Calu3 (cell line): Measurements from ENCODE around the gene PTPN18. TPM values are rescaled to one million over a fixed set of nuclear protein-coding genes. Genes with fewer than 3 reads are reported as not detected.

Source experiments
- BruUV-seq: library from RNA; stranded (reverse); fragments of 400-500 nt; replicated peaks from 2 replicates; lab custom pipeline; 2021; lab: Mats Ljungman, UMichigan
- CTCF ChIA-PET: fragments of 300-600 bp; sonication (Branson Sonifier 250); formaldehyde crosslinking; loops from one replicate; lab custom pipeline; 2022; ENCODE audit warnings: antibody characterized with exemption; lab: Charles Lee
- DNase-seq: peaks from one replicate; pipeline ENCODE4 v3.0.0; 2022
- H3K27ac Mint-ChIP-seq: one replicate; pipeline ENCODE4 v1.8.0; 2022; ENCODE audit warnings: mixed read lengths; ENCODE audit not compliant: unreplicated experiment
- H3K27me3 Mint-ChIP-seq: one replicate; pipeline ENCODE4 v1.8.0; 2022; ENCODE audit warnings: mixed read lengths; ENCODE audit not compliant: unreplicated experiment
- H3K36me3 Mint-ChIP-seq: one replicate; pipeline ENCODE4 v1.8.0; 2022; ENCODE audit warnings: mild to moderate bottlenecking, moderate library complexity, mixed read lengths; ENCODE audit not compliant: insufficient read depth, unreplicated experiment
- H3K4me1 Mint-ChIP-seq: one replicate; pipeline ENCODE4 v1.8.0; 2022; ENCODE audit warnings: mild to moderate bottlenecking, low read depth, mixed read lengths; ENCODE audit not compliant: unreplicated experiment
- H3K4me3 Mint-ChIP-seq: one replicate; pipeline ENCODE4 v1.8.0; 2022; ENCODE audit warnings: mild to moderate bottlenecking, low read depth, moderate library complexity, mixed read lengths; ENCODE audit not compliant: unreplicated experiment
- H3K9me3 Mint-ChIP-seq: one replicate; pipeline ENCODE4 v1.8.0; 2022; ENCODE audit warnings: low read depth, mixed read lengths; ENCODE audit not compliant: unreplicated experiment
- CTCF ChIP-seq: fragments of 200-600 bp; IDR thresholded peaks from one replicate; pipeline ENCODE4 v1.8.0; 2022; ENCODE audit warnings: antibody characterized with exemption; ENCODE audit not compliant: unreplicated experiment
- intact Hi-C: fragments of 100-400 bp; cut with micrococcal nuclease; formaldehyde crosslinking; loops from one replicate; pipeline ENCODE4 v1.10.0; 2022; ENCODE audit not compliant: unreplicated experiment
- total RNA-seq: library from RNA; stranded (reverse); gene quantifications from 2 replicates; pipeline ENCODE4 v1.2.3, GENCODE V29; 2022

The PTPN18 gene
- total RNA-seq, 1 experiment from 2014 or later: 66.0 TPM

GRCh38 chr2:130370490-130370889 is 14.6 kb downstream of the PTPN18 start:
- Mint-ChIP-seq H3K4me3 (no peak overlapping the region), H3K9me3 (no peaks in the 10 kb centered on the region), H3K36me3 (peaks cover 30% of the 10 kb centered on the region), H3K27ac (peak overlapping the region; percentile 73), H3K27me3 (no peaks in the 10 kb centered on the region), H3K4me1 (peaks cover 30% of the 10 kb centered on the region)
- BruUV-seq: no TSS peak
- TF ChIP-seq CTCF: no peak
- intact Hi-C loops: no loop called here
- CTCF ChIA-PET: no interaction called here
- DNase-seq: no peak

GRCh38 chr2:130371723-130372054 is 15.8 kb downstream of the PTPN18 start:
- DNase-seq: no peak
- H3K36me3 Mint-ChIP-seq: peaks cover 38% of the 10 kb centered on the region
- intact Hi-C loops: no loop called here
- H3K4me3 Mint-ChIP-seq: peak overlapping the region; percentile 84
- TF ChIP-seq CTCF: no peak
- H3K27ac Mint-ChIP-seq: peak overlapping the region; percentile 73
- peaks cover 30% of the 10 kb centered on the region for H3K4me1 Mint-ChIP-seq
- CTCF ChIA-PET: no interaction called here
- no peaks in the 10 kb centered on the region for H3K27me3 Mint-ChIP-seq
- no TSS peak for BruUV-seq
- H3K9me3 Mint-ChIP-seq: no peaks in the 10 kb centered on the region

GRCh38 chr2:130372055-130372832 is 16.4 kb downstream of the PTPN18 start:
- intact Hi-C loops: no loop called here
- Mint-ChIP-seq H3K27me3 (no peaks in the 10 kb centered on the region), H3K4me1 (peaks cover 30% of the 10 kb centered on the region), H3K9me3 (no peaks in the 10 kb centered on the region), H3K36me3 (peaks cover 38% of the 10 kb centered on the region), H3K27ac (peak overlapping the region; percentile 73), H3K4me3 (peak overlapping the region; percentile 84)
- CTCF ChIA-PET: interaction anchor here (1.1 to 1.3 kb wide), 3 partner anchors 17 to 84 kb away, joined by 6 to 9 read pairs (median 6); partner anchors contain the start of genes IMP4 and PTPN18
- TF ChIP-seq CTCF: peak; percentile 86
- DNase-seq: peak; percentile 97
- BruUV-seq: no TSS peak

- CTCF ChIA-PET: interaction anchor here (1.1 to 1.3 kb wide), 3 partner anchors 17 to 85 kb away, joined by 6 to 9 read pairs (median 6); partner anchors contain the start of genes IMP4 and PTPN18
- intact Hi-C loops: no loop called here
These were observed 17.3 kb downstream of the PTPN18 start for GRCh38 chr2:130372833-130373807.

More at GRCh38 chr2:130372833-130373807, 17.3 kb downstream of the PTPN18 start:
- Mint-ChIP-seq H3K9me3 (no peaks in the 10 kb centered on the region), H3K4me1 (peaks cover 30% of the 10 kb centered on the region), H3K27me3 (no peaks in the 10 kb centered on the region), H3K27ac (peak overlapping the region; percentile 67), H3K36me3 (peaks cover 38% of the 10 kb centered on the region), H3K4me3 (peak overlapping the region; percentile 84)
- BruUV-seq: TSS peak; percentile 47
- no peak for DNase-seq
- peak; percentile 15 for TF ChIP-seq CTCF
